Endothelial cell of umbilical vein (primary cell): ENCODE data around the gene NMRAL1. TPM values are rescaled to one million over a fixed set of nuclear protein-coding genes. Genes with fewer than 3 reads are reported as not detected.

Source experiments
- BruUV-seq: library from RNA; stranded (reverse); fragments of 400-500 nt; replicated peaks from 2 replicates; lab custom pipeline; 2021; lab: Mats Ljungman, UMichigan
- CTCF ChIA-PET: fragments of 300-600, 350-600 bp; sonication (Branson Sonifier 250); formaldehyde crosslinking; loops from one replicate; lab custom pipeline; 2021; ENCODE audit warnings: antibody characterized with exemption, inconsistent platforms; lab: Charles Lee
- POLR2A ChIA-PET: fragments of 300-600, 350-600 bp; sonication (Branson Sonifier 250); formaldehyde crosslinking; loops from one replicate; lab custom pipeline; 2021; ENCODE audit warnings: antibody characterized with exemption, inconsistent platforms; lab: Charles Lee
- DNase-seq: peaks from one replicate; pipeline ENCODE4 v3.0.0-alpha.2; 2011; ENCODE audit warnings: low read depth, low spot score
- FAIRE-seq: peaks from 2 replicates; lab custom pipeline; 2011; peaks lifted over from hg19 to GRCh38; lab: Jason Lieb, UNC
- H2AFZ ChIP-seq: 2 replicates; pipeline ENCODE4 v1.6.0; 2012; ENCODE audit warnings: low read depth, low read length, control low read depth, inconsistent platforms
- H3K27ac ChIP-seq: 2 replicates; pipeline ENCODE4 v1.5.1; 2011; ENCODE audit warnings: low read depth, mild to moderate bottlenecking, control low read depth, low read length, moderate library complexity; ENCODE audit not compliant: insufficient read depth
- H3K27me3 ChIP-seq, 2 experiments: 2 replicates each; pipeline versions ENCODE4 v1.6.0 to v1.6.1; 2011; ENCODE audit warnings: low read length in 2 of 2, mixed read lengths in 1 of 2; ENCODE audit not compliant: control insufficient read depth in 2 of 2, insufficient read depth in 2 of 2
- H3K36me3 ChIP-seq, 2 experiments: 2 replicates in 1 of 2; 3 replicates in 1 of 2; pipeline ENCODE4 v1.5.1; 2011; ENCODE audit warnings: low read length in 2 of 2, mild to moderate bottlenecking in 1 of 2, moderate library complexity in 1 of 2; ENCODE audit not compliant: control insufficient read depth in 2 of 2, insufficient read depth in 2 of 2; ENCODE audit errors: extremely low read depth in 1 of 2
- H3K4me1 ChIP-seq: 3 replicates; pipeline ENCODE4 v1.5.1; 2011; ENCODE audit warnings: mild to moderate bottlenecking, low read length; ENCODE audit not compliant: control insufficient read depth, insufficient read depth; ENCODE audit errors: extremely low read depth
- H3K4me2 ChIP-seq: 2 replicates; pipeline ENCODE4 v1.6.1; 2011; ENCODE audit warnings: low read length, control low read depth, mixed read lengths; ENCODE audit not compliant: insufficient read depth
- H3K4me3 ChIP-seq, 3 experiments: fragments of 200-600 bp in 1 of 3; sonication (generic), shearing (Covaris generic) in 1 of 3; replicated peaks in 1 of 3; 2 replicates each; pipeline ENCODE4 v1.5.1; 2011 to 2016; ENCODE audit warnings: control low read depth in 3 of 3, low read length in 3 of 3, mild to moderate bottlenecking in 2 of 3, inconsistent platforms in 1 of 3, low read depth in 1 of 3, moderate library complexity in 1 of 3; ENCODE audit not compliant: insufficient read depth in 1 of 3
- H3K79me2 ChIP-seq: 2 replicates; pipeline ENCODE4 v1.6.0; 2012; ENCODE audit warnings: low read length, inconsistent platforms; ENCODE audit not compliant: control insufficient read depth, insufficient read depth
- H3K9ac ChIP-seq: replicated peaks from 2 replicates; pipeline ENCODE3; 2011; ENCODE audit warnings: low read length, control low read depth; ENCODE audit not compliant: insufficient read depth; ENCODE audit errors: extremely low read depth
- H3K9me1 ChIP-seq: replicated peaks from 3 replicates; pipeline ENCODE4 v1.6.0; 2011; ENCODE audit warnings: mild to moderate bottlenecking, low read length; ENCODE audit not compliant: control insufficient read depth, insufficient read depth; ENCODE audit errors: extremely low read depth
- H3K9me3 ChIP-seq: replicated peaks from 2 replicates; pipeline ENCODE4 v1.5.1; 2012; ENCODE audit warnings: low read length, inconsistent platforms; ENCODE audit not compliant: control insufficient read depth, insufficient read depth
- H4K20me1 ChIP-seq: replicated peaks from 2 replicates; pipeline ENCODE3; 2011; ENCODE audit warnings: mild to moderate bottlenecking, low read length; ENCODE audit not compliant: control insufficient read depth, insufficient read depth; ENCODE audit errors: extremely low read depth
- EZH2 ChIP-seq: IDR thresholded peaks from 2 replicates; pipeline ENCODE4 v1.6.1; 2012; ENCODE audit warnings: borderline replicate concordance, low read depth, mild to moderate bottlenecking, moderate library complexity, low read length, inconsistent platforms; ENCODE audit not compliant: severe bottlenecking
- FOS ChIP-seq: IDR thresholded peaks from 2 replicates; pipeline ENCODE4 v1.6.1; 2011; ENCODE audit warnings: mild to moderate bottlenecking, low read length, moderate library complexity, borderline replicate concordance; ENCODE audit not compliant: insufficient read depth
- GATA2 ChIP-seq: IDR thresholded peaks from 2 replicates; pipeline ENCODE4 v1.7.0; 2011; ENCODE audit warnings: low read depth, mild to moderate bottlenecking, moderate library complexity, mixed read lengths, low read length; ENCODE audit not compliant: insufficient read length, insufficient read depth
- JUN ChIP-seq: IDR thresholded peaks from 2 replicates; pipeline ENCODE4 v1.6.1; 2011; ENCODE audit warnings: borderline replicate concordance, low read depth; ENCODE audit not compliant: insufficient read length, insufficient read depth
- MYC ChIP-seq: IDR thresholded peaks from one replicate; pipeline ENCODE4 v1.6.1; 2011; ENCODE audit warnings: mild to moderate bottlenecking, low read depth, low read length
- POLR2A ChIP-seq: IDR thresholded peaks from 2 replicates; pipeline ENCODE4 v1.6.1; 2012; ENCODE audit warnings: low read depth, mild to moderate bottlenecking, control low read depth, low read length
- POLR2AphosphoS5 ChIP-seq: IDR thresholded peaks from 2 replicates; pipeline ENCODE4 v1.6.1; 2012; ENCODE audit warnings: low read depth, mild to moderate bottlenecking, control low read depth, low read length, moderate library complexity; ENCODE audit not compliant: insufficient read depth
- dilution Hi-C: fragments of 300-500 bp; cut with MboI; formaldehyde crosslinking; loops from one replicate; pipeline ENCODE4 v1.15.0; 2019; ENCODE audit warnings: low sequenced_read_pairs; ENCODE audit not compliant: extremely low pct_ligation_motif_present
- intact Hi-C: fragments of 100-400 bp; cut with micrococcal nuclease; formaldehyde crosslinking; loops from one replicate; pipeline ENCODE4 v1.10.0; 2022
- polyA plus RNA-seq, 4 experiments: library from polyadenylated mRNA; depleted of rRNA in 3 of 4; stranded (reverse) in 3 of 4; unstranded in 1 of 4; fragments of >200 nt; gene quantifications; 2 replicates each; pipeline versions ENCODE4 v1.2.1 to v1.2.3, GENCODE V29; 2011 to 2012; ENCODE audit warnings: missing spikeins in 1 of 4
- total RNA-seq: library from RNA; stranded (reverse); gene quantifications from 2 replicates; pipeline ENCODE4 v1.2.3, GENCODE V29; 2021
- TF ChIP-seq, protein P1 (sequence below): IDR thresholded peaks from 2 replicates; pipeline ENCODE4 v1.6.1; 2011; ENCODE audit not compliant: insufficient read depth, insufficient read length
- TF ChIP-seq, protein P2 (sequence below), 2 donors: IDR thresholded peaks; 1 replicate in 1 of 2; 2 replicates in 1 of 2; pipeline ENCODE4 v1.5.1; 2011; ENCODE audit warnings: low read length in 2 of 2, mild to moderate bottlenecking in 2 of 2, moderate library complexity in 2 of 2, control low read depth in 1 of 2, inconsistent platforms in 1 of 2, low read depth in 1 of 2; ENCODE audit not compliant: insufficient read depth in 1 of 2; ENCODE audit errors: extremely low read depth in 1 of 2

The NMRAL1 gene
- total and polyA plus RNA-seq, 2 donors (not counting 3 experiments of a cell fraction or from before 2014, with no cell fraction given) = 48.0 to 84.4 TPM

DNA sequence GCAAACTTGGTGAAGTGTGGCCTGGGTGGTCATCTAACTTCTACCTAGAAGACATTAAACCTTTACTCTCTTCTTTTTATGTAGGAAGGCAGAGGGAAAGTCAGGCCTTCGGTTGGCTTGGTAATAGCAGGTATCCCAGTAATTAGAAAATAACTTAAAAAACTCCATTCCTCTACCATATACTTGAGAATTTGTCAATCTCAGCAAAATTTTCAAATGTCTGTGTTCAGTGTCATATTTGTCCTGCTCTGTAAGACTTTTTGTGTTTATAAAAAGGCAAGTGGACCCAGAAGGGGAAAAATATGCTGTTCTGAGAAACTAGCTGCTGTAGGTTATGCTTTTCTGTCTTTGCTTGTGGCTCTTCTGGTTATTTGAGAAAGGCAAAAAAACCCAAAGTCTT is 7.5 kb upstream of the NMRAL1 start:
- Histone ChIP-seq H3K27ac (no peak overlapping the region), H3K4me2 (no peak overlapping the region), H3K9me3 (no peaks in the 10 kb centered on the region), H3K4me1 (peaks cover 15% of the 10 kb centered on the region), H3K4me3 (no peak overlapping the region), H3K27me3 (no peaks in the 10 kb centered on the region), H3K9ac (no peak overlapping the region), H2AFZ (no peak overlapping the region), H3K79me2 (peaks cover 33% of the 10 kb centered on the region), H3K9me1 (no peaks in the 10 kb centered on the region), H3K36me3 (peaks cover 0 to 3% of the 10 kb centered on the region in 2 experiments), H4K20me1 (peaks cover 2% of the 10 kb centered on the region)
- dilution Hi-C loops = no loop called here
- intact Hi-C loops = no loop called here
- no TSS peak for BruUV-seq
- no peak for FAIRE-seq
- no peak for TF ChIP-seq POLR2A
- TF ChIP-seq, protein P1, sequence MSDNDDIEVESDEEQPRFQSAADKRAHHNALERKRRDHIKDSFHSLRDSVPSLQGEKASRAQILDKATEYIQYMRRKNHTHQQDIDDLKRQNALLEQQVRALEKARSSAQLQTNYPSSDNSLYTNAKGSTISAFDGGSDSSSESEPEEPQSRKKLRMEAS = no peak
- TF ChIP-seq MYC = no peak
- TF ChIP-seq, protein P2, sequence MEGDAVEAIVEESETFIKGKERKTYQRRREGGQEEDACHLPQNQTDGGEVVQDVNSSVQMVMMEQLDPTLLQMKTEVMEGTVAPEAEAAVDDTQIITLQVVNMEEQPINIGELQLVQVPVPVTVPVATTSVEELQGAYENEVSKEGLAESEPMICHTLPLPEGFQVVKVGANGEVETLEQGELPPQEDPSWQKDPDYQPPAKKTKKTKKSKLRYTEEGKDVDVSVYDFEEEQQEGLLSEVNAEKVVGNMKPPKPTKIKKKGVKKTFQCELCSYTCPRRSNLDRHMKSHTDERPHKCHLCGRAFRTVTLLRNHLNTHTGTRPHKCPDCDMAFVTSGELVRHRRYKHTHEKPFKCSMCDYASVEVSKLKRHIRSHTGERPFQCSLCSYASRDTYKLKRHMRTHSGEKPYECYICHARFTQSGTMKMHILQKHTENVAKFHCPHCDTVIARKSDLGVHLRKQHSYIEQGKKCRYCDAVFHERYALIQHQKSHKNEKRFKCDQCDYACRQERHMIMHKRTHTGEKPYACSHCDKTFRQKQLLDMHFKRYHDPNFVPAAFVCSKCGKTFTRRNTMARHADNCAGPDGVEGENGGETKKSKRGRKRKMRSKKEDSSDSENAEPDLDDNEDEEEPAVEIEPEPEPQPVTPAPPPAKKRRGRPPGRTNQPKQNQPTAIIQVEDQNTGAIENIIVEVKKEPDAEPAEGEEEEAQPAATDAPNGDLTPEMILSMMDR (IDR thresholded peaks at IDR 0.05; ENCODE audit: extremely low read depth in 1 of 2, insufficient read depth in 1 of 2, low read depth in 1 of 2, low read length in 2 of 2) = no peak
- no peak for TF ChIP-seq JUN
- TF ChIP-seq GATA2 = no peak
- no peak for TF ChIP-seq EZH2
- TF ChIP-seq FOS = no peak
- TF ChIP-seq POLR2AphosphoS5 = no peak
- ChIA-PET POLR2A (no interaction called here), CTCF (interaction anchor here (0.7 to 1.0 kb wide), 2 partner anchors 17 to 103 kb away, joined by 3 read pairs; no protein-coding TSS in a partner anchor)
- DNase-seq = no peak
